GM23338 (cell line): ENCODE measurements around the gene GRIA1. TPM values are rescaled to one million over a fixed set of nuclear protein-coding genes. Genes with fewer than 3 reads are reported as not detected.

ENCODE experiments used
- ATAC-seq: fragments of 200-7000 bp; cut with Tn5 transposase; 3 replicates; pipeline ENCODE4 v1.9.1; 2020
- DNase-seq: peaks from one replicate; pipeline ENCODE4 v3.0.0-alpha.2; 2015; ENCODE audit warnings: low spot score
- H2AFZ ChIP-seq: fragments of 200-600 bp; sonication (generic); 2 replicates; pipeline ENCODE4 v1.8.0; 2016; ENCODE audit warnings: antibody characterized with exemption, mild to moderate bottlenecking, moderate library complexity
- H3F3A ChIP-seq: fragments of 200-600 bp; sonication (generic); replicated peaks from 2 replicates; pipeline ENCODE4 v1.8.0; 2017; ENCODE audit warnings: antibody characterized with exemption, mixed run types, low read depth
- H3K27ac ChIP-seq: fragments of 200-600 bp; sonication (generic); 2 replicates; pipeline ENCODE4 v1.6.1; 2016; ENCODE audit warnings: low read depth
- H3K27me3 ChIP-seq: fragments of 200-600 bp; sonication (generic); 2 replicates; pipeline ENCODE4 v1.8.0; 2016; ENCODE audit warnings: mild to moderate bottlenecking, mixed run types, moderate library complexity; ENCODE audit not compliant: insufficient read depth
- H3K36me3 ChIP-seq: fragments of 200-600 bp; sonication (generic); 2 replicates; pipeline ENCODE4 v1.8.0; 2016; ENCODE audit warnings: mild to moderate bottlenecking; ENCODE audit not compliant: insufficient read depth
- H3K4me1 ChIP-seq: fragments of 200-600 bp; sonication (generic); 2 replicates; pipeline ENCODE4 v1.8.0; 2016; ENCODE audit warnings: mild to moderate bottlenecking, moderate library complexity; ENCODE audit not compliant: insufficient read depth
- H3K4me2 ChIP-seq: fragments of 200-600 bp; sonication (generic); 2 replicates; pipeline ENCODE4 v1.7.1; 2017; ENCODE audit warnings: mixed run types
- H3K4me3 ChIP-seq: fragments of 200-600 bp; sonication (generic); 2 replicates; pipeline ENCODE4 v1.6.1; 2016; ENCODE audit warnings: mixed run types
- H3K79me2 ChIP-seq: fragments of 200-600 bp; sonication (generic); replicated peaks from 2 replicates; pipeline ENCODE4 v1.8.0; 2017; ENCODE audit warnings: mild to moderate bottlenecking; ENCODE audit not compliant: insufficient read depth
- H3K9me2 ChIP-seq: fragments of 200-600 bp; sonication (generic); 2 replicates; pipeline ENCODE4 v1.8.0; 2017; ENCODE audit not compliant: insufficient read depth
- H4K20me1 ChIP-seq: fragments of 200-600 bp; sonication (generic); replicated peaks from 2 replicates; pipeline ENCODE4 v1.8.0; 2017; ENCODE audit warnings: mild to moderate bottlenecking; ENCODE audit not compliant: insufficient read depth
- H3K27ac Mint-ChIP-seq: 2 replicates; pipeline ENCODE4 v1.8.0; 2020; ENCODE audit warnings: inconsistent platforms, mild to moderate bottlenecking, moderate library complexity, mixed read lengths
- H3K27me3 Mint-ChIP-seq: 3 replicates; pipeline ENCODE4 v1.8.0; 2022; ENCODE audit warnings: low read depth, mild to moderate bottlenecking, moderate library complexity, mixed read lengths, inconsistent platforms; ENCODE audit not compliant: insufficient read depth, poor library complexity
- H3K36me3 Mint-ChIP-seq: 3 replicates; pipeline ENCODE4 v1.8.0; 2021; ENCODE audit warnings: low read depth, mild to moderate bottlenecking, inconsistent platforms, moderate library complexity, mixed read lengths
- H3K4me1 Mint-ChIP-seq: 3 replicates; pipeline ENCODE4 v1.8.0; 2020; ENCODE audit warnings: mild to moderate bottlenecking, inconsistent platforms, mixed read lengths
- H3K4me3 Mint-ChIP-seq: 3 replicates; pipeline ENCODE4 v1.8.0; 2021; ENCODE audit warnings: moderate library complexity, mild to moderate bottlenecking, inconsistent platforms, mixed read lengths
- H3K9me3 Mint-ChIP-seq: 3 replicates; pipeline ENCODE4 v1.8.0; 2020; ENCODE audit warnings: moderate library complexity, mild to moderate bottlenecking, inconsistent platforms, mixed read lengths
- CREB1 ChIP-seq: fragments of 250-450 bp; sonication (Bioruptor Pico); IDR thresholded peaks from 2 replicates; pipeline ENCODE4 v1.5.0; 2020; ENCODE audit warnings: low read depth, mild to moderate bottlenecking, moderate library complexity
- EZH2 ChIP-seq: fragments of 200-600 bp; sonication (generic); IDR thresholded peaks from one replicate; pipeline ENCODE4 v1.8.0; 2017; ENCODE audit warnings: antibody characterized with exemption, mild to moderate bottlenecking, low read depth; ENCODE audit not compliant: unreplicated experiment
- EZH2phosphoT487 ChIP-seq: fragments of 200-600 bp; sonication (generic); IDR thresholded peaks from one replicate; pipeline ENCODE4 v1.8.1; 2018; ENCODE audit warnings: antibody characterized with exemption; ENCODE audit not compliant: unreplicated experiment
- JUNB ChIP-seq: IDR thresholded peaks from one replicate; pipeline ENCODE4 v1.6.1; 2016; ENCODE audit warnings: antibody characterized with exemption; ENCODE audit not compliant: unreplicated experiment
- POLR2AphosphoS5 ChIP-seq: IDR thresholded peaks from 2 replicates; pipeline ENCODE4 v1.6.1; 2016; ENCODE audit warnings: antibody characterized with exemption, low read depth
- STAT1 ChIP-seq: IDR thresholded peaks from one replicate; pipeline ENCODE4 v1.6.1; 2016; ENCODE audit warnings: antibody characterized with exemption; ENCODE audit not compliant: unreplicated experiment
- ZNF462 ChIP-seq: fragments of 250-450 bp; sonication (Bioruptor Pico); IDR thresholded peaks from 2 replicates; pipeline ENCODE4 v1.5.0; 2020; ENCODE audit warnings: mild to moderate bottlenecking, moderate library complexity
- polyA plus RNA-seq: library from polyadenylated mRNA; unstranded; fragments of >200 nt; fragmentation: Nextera tagmentation; extraction: Ambion mirVana; gene quantifications from 2 replicates; pipeline ENCODE4 v1.2.1, GENCODE V29; 2016
- total RNA-seq: library from RNA; depleted of rRNA; stranded (reverse); fragments of >200 nt; shearing (Covaris generic); gene quantifications from 2 replicates; pipeline ENCODE4 v1.2.3, GENCODE V29; 2014

GRIA1 gene
- total and polyA plus RNA-seq, 2 experiments from 2014 or later: 1.0 to 1.7 TPM

DNA sequence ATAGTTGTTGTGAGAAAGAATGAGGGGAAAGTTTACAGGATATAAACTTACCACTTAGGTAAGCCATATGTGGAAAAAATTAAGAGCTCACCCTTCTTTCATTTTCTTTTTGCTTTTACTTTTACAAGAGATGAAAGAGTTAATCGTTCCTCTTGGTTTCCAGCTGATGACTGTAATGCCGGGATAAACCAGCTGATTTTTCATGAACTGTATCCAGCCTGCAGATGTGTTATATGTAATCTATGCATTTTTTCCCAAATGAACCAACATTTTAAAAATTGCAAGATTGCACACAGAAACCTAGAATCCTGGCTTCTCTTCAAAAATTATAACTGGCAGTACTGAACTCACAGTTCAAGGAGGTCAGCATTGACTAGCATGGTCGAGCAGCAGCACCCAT, 185.9 kb downstream of the GRIA1 start (continued):
- no peak for TF ChIP-seq ZNF462
- no peak for TF ChIP-seq POLR2AphosphoS5
- no peak for TF ChIP-seq EZH2
- TF ChIP-seq CREB1 (CRISPR knock-in tag): no peak
- TF ChIP-seq STAT1: no peak
- TF ChIP-seq JUNB: no peak

GRCh38 chr5:153676821-153677220, 186.4 kb downstream of the GRIA1 start:
- no peaks in the 10 kb centered on the region for H3K36me3 Mint-ChIP-seq
- TF ChIP-seq JUNB (no peak), ZNF462 (no peak), CREB1 (CRISPR knock-in tag) (no peak), EZH2phosphoT487 (no peak)

More at GRCh38 chr5:153676821-153677220, 186.4 kb downstream of the GRIA1 start:
- Histone ChIP-seq H3K4me1 (no peaks in the 10 kb centered on the region), H4K20me1 (no peaks in the 10 kb centered on the region), H2AFZ (no peak overlapping the region), H3K27me3 (no peaks in the 10 kb centered on the region), H3K27ac (no peak overlapping the region), H3K36me3 (no peaks in the 10 kb centered on the region), H3F3A (no peaks in the 10 kb centered on the region), H3K4me3 (no peak overlapping the region), H3K4me2 (no peak overlapping the region), H3K79me2 (no peaks in the 10 kb centered on the region), H3K9me2 (0 out of 2 replicates have a peak, but pooled peaks cover 9% of the 10 kb centered on the region)
- Mint-ChIP-seq H3K4me1 (no peaks in the 10 kb centered on the region), H3K4me3 (no peak overlapping the region), H3K9me3 (no peaks in the 10 kb centered on the region; the same call in 1 of the 3 replicates), H3K27me3 (peaks cover 2% of the 10 kb centered on the region), H3K27ac (no peak overlapping the region)
- DNase-seq (no peak), ATAC-seq (no peak)
